Bone marrow (tissue), 2 donors: ENCODE results near the gene ARHGAP29.
A peak's percentile ranks its signal among the peaks of the same experiment; 100 is the strongest.

Experiments used
- DNase-seq, 2 donors: peaks; one replicate each; lab custom pipeline; 2025; lab: John Stamatoyannopoulos, UW

ARHGAP29 gene, protein sequence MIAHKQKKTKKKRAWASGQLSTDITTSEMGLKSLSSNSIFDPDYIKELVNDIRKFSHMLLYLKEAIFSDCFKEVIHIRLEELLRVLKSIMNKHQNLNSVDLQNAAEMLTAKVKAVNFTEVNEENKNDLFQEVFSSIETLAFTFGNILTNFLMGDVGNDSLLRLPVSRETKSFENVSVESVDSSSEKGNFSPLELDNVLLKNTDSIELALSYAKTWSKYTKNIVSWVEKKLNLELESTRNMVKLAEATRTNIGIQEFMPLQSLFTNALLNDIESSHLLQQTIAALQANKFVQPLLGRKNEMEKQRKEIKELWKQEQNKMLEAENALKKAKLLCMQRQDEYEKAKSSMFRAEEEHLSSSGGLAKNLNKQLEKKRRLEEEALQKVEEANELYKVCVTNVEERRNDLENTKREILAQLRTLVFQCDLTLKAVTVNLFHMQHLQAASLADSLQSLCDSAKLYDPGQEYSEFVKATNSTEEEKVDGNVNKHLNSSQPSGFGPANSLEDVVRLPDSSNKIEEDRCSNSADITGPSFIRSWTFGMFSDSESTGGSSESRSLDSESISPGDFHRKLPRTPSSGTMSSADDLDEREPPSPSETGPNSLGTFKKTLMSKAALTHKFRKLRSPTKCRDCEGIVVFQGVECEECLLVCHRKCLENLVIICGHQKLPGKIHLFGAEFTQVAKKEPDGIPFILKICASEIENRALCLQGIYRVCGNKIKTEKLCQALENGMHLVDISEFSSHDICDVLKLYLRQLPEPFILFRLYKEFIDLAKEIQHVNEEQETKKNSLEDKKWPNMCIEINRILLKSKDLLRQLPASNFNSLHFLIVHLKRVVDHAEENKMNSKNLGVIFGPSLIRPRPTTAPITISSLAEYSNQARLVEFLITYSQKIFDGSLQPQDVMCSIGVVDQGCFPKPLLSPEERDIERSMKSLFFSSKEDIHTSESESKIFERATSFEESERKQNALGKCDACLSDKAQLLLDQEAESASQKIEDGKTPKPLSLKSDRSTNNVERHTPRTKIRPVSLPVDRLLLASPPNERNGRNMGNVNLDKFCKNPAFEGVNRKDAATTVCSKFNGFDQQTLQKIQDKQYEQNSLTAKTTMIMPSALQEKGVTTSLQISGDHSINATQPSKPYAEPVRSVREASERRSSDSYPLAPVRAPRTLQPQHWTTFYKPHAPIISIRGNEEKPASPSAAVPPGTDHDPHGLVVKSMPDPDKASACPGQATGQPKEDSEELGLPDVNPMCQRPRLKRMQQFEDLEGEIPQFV

DNA sequence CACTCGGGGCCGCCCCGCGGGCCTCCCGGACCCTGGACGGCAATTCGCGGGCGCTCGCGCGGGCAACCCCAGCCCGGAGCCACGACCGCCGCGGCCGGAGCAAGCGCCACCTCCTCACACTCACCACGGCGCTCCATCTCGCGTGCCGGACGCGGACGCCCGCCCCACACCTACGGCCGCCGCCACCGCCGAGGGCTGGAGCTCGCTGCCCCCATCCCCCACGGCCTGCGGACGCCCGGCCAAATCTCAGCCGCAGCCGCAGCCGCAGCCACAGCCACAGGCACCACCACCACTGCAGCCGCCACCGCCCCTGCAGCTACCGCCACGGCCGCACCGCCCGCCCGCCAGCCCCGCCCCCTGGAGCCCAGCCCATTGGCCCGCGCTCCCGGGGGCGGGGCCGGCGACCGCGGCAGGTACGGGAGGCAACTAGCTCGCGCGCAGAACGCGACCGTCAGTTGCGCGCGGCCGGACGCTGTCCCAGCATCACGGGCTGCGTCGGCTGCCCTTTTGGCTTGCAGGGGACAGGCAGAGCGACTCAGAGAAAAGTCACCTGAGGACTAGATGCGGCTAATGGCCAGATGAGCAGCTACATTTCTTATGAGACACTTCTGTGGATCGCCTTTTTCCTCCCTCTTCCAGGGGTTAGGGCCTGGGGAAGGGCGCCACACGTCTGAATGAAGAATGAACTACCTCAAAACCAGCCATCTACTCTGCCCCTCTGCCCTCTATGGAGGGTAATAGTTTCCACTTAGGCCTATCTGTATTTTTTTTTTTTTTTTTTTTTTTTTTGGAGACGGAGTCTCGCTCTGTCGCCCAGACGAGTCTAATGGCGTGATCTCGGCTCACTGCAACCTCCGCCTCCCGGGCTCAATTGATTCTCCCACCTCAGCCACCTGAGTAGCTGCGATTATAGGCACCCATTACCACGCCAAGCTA, at the start of gene ARHGAP29:
ARHGAP29 (minus strand) TSS at position 294 of the 936 bp plus-strand sequence. CDS start 5,973 bp downstream, outside the sequence.
- peak in 1 of 2 donors; percentile 18 for DNase-seq

DNA sequence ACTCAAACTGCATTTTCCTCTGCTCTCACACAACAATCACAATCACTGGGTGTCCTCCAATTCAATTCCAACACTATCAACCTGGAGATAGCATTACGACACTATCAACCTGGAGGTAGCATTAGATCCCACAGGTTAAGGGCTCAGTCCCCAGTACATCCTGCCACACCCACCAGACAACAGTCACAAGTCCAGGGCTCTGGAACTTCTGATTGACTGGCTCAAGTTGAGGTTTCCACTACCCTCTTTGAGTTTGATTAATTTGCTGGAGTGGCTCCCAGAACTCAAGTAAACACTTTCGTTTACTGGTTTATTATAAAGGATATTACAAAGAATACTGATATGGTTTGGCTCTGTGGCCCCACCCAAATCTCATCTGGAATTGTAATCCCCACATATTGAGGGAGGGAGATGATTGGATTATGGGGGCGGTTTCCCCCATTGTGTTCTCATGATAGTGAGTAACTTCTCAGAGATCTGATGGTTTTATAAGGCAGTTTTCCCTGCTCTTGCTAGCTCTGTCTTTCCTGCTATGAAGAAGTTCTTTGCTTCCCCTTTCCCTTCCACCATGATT, 49.6 kb upstream of the ARHGAP29 start:
- no peak for DNase-seq

DNA sequence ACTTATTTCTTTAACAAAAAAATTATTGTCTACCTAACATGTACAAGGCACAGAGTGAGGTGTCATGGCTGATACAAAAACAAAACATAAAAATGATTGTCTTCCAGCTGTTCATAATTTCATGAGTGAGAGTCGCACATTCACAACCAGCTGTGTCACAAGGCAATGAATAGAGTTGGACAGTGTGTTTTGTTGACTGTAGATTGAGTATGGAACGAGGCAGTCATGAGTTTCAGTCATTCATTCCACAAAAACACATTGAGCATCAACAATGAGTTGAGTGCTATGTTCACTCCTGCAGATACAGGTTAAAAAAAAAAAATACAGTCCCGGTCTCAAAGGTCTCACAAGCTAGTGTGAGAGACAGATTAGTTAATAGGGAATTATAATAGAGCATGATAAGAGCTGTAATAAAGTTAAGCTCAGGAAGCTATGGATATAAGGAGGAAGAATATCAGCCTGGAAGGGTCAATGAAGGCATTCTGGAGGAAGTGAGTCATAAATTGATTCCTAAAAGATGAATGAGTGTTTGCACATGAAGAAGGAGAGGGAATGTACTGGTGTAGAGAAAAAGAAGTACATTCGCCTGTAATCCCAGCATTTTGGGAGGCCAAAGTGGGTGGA, 47.8 kb upstream of the ARHGAP29 start:
- no peak for DNase-seq

DNA sequence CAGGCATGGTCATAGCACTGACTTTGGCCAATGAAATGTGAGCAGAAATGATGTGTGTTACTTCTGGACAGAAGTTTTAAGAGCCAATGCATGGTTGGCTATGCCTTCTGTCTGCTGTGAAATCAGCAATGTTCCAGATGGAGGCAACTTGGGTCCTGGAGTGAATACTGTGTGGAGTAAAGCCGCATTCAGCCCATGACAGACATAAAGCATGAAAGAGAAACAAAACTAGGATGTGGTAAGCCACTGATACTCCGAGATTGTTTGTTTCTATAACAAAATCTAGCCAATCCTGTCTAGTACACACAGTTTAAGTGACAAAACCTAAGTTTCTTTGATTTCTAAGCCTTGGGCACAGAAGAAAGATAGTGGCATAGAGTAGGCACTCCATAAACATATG, 47.1 kb upstream of the ARHGAP29 start:
- no peak for DNase-seq

DNA sequence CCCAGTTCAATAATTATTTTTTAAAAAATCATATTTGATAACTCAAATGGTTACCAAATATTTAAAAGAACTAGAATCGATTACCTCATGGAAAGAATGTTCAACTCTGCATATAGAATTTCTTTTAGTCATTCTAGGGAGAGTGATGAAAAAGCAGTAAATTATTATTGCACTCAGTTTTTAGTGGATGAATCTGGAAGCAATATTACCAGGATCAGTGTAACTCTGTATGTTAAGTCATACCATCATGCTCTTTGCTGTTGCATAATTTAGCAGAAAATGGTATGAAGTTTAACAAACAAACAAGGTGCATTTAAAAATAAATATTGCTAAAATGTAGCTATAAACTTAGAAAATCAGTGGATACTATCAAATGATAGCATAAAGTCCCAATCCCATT, 46.1 kb upstream of the ARHGAP29 start:
- no peak for DNase-seq

DNA sequence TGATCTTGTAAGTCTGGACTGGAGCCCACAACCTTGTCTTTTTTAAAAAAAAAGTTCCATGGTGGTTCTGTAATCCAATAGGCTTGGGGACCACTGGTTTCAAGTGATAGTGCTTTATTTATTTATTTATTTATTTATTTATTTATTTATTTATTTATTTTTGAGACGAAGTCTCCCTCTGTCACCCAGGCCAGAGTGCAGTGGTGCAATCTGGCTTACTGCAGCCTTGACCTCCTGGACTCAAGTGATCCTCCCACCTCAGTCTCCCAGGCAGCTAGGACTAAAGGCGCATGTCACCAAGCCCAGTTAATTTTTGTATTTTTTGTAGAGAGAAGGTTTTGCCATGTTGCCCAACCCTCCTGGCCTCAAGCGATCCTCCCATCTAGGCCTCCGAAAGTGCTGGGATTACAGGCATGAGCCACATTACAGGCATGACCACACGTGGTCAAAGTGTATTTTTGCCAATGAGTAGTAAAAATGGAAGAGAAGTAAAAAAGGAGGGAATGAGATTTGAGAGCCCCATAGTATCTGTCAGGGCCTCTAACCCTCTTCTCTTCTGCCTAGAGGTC, 44.8 kb upstream of the ARHGAP29 start:
- DNase-seq = no peak

DNA sequence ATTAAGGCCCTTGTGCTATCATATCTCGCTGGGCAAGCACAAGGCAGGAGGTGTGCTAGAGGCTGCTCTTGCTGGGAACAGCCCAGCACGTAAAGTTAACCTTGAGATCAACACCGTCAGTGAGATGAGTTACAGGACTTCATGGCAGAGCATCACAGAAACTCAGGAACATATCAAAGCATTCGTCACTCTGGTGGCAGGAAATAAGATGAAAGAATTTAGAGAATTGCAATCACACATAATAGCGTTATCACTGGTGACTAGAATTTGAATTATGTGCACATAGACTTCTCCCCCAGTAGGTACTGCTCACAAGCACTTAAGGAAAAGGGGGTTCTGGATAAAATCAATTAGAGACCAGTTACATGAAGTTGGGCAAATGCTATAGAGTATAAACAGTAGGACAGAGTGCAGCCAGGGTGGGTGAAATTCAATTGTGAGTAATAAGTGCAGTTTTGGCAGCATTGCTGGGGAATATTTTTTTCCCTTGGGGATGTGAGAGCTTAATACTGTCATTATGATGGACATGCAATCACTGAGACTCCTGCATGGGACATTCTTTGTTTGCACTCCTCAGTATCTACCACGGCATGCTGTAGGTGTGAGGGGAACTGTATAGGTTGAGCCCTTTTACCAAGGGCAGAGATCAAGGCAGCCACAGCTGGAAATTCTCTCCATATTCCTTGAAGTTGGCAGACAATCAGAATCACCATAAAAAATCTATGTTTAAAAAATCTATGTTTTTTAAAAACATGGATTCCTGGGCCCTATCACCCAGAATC, 44.2 kb upstream of the ARHGAP29 start:
- DNase-seq = no peak

DNA sequence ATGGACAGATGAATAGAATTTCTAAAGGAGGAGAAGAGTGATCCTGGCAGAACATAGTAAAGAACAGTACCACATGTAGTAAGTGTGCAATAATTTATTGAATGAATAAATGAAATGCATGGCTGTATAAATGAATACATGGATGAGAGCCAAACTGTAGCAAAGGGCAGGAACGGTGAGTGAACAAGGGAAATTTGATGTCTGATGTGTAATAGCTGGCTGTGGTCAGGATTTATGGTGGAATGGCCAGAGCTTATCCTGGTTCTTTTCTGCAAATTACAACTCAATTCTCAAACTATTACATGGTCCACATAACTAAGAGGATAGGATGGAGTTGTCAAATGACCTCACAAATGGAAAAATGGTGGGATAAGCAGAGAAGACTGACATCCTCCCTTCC, 43.2 kb upstream of the ARHGAP29 start:
- DNase-seq = no peak

DNA sequence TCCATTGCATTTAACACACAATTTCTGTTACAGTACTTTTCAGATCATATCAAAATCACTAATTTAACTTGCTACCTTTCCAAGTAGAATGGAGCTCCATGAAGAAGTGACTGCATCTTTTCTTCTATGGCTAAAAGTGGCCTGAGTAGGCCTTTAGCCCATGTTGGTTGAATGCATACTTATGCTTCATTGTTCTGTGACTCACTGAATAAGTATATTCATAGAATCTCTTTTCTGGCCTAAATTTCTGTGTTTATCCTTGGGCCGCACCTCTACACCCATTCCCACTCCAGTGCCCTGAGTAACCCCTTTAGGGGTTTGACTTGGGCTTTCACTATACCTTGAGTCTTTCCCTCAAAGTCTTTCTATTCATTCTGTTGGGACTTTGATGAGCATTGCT, 42.1 kb upstream of the ARHGAP29 start:
- no peak for DNase-seq

DNA sequence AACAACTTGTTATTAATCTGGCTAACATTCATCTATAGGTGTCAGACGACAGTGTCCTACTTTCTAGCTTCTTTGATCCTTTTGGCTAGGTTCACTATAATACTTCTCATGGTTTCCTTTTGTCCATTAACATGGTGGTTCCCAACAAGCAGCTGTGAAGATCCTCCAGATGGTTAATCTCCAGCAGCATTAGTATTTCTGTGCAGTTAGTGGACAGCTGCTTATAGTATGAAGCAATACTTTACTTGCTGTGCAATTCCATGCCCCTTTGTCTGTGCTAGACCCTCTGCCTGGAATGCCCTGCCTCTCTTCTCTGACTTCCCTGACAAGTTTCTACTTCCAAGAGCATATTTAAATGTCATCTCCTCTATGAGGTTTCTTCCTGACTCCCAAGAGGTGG, 41.7 kb upstream of the ARHGAP29 start:
- DNase-seq = no peak

DNA sequence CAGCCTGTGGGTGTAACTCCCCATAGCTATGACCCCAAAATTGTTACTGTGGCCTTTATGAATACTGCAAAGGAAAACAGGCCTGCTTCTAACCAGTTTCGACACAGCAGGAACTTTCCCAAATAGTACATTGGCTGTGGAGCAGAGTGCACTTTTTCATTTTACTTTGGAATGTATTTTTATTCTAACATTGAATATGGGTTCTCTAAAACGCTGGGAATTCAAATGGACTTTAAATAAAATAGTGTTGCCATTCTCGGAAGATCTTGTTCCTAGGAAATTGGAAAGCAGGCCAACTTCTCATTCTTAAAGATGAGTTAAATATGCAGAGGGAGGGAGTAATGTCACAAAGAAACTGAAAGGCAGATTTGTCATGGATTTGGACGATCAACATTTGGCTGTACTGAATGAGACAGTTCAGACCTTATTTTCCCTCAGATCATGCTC, 39.6 kb upstream of the ARHGAP29 start:
- no peak for DNase-seq

DNA sequence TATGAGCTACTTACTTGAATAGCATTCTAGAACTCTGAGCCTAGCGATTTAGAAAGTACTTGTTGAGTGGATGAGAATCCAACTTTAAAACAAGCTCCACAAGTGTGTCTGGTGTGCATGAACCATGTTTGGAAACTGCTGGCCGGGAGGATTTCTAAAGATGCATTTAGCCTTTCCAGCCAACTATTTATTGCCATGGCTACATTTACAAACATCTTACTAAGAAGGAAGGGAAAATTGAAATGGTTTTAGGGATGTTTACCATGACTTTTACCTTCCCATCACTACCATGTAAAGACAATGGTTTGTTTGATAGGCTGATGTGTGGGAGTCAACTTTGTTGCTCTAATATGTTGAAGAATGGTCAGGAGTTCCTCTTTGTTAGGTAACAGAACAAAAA, 37.7 kb upstream of the ARHGAP29 start:
- DNase-seq = no peak

DNA sequence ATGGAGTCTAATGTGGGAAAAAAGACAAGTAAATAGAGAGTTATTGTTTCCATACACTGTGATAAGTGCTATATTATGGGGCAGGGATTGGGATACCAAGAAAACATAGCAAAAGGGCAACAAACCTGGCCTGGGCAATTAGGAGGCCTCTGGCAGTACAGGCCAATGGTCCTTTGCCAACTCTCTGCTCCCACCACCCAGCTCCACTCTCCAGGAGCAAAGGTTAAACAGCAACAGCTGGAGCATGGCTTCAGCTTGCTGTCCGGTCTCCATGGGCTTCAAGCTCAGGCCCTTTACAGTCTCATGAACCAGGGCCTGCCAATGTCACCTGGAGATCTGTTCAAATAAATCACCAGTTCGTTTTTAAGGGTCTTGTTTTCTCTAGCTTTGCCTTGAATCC, 37.2 kb upstream of the ARHGAP29 start:
- DNase-seq = no peak

DNA sequence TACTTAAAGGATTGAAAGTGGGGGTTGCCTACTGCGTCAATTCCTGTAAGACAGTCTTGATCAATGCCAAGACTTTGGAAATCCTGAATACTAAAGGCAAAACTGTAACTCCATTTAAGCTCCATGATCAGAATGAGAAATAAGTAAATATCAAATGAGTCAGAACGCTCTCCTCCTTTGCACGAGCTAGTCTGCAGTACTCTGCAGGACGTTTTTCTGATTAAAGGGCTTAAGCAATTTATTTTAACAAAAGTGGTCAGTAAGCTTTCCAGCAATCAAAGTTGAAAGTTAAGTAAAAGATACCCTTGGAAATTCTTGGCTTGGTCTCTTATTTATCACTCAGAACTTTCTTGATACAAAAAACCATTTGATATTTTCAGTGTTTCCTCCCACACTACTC, 35.7 kb upstream of the ARHGAP29 start:
- DNase-seq = no peak

DNA sequence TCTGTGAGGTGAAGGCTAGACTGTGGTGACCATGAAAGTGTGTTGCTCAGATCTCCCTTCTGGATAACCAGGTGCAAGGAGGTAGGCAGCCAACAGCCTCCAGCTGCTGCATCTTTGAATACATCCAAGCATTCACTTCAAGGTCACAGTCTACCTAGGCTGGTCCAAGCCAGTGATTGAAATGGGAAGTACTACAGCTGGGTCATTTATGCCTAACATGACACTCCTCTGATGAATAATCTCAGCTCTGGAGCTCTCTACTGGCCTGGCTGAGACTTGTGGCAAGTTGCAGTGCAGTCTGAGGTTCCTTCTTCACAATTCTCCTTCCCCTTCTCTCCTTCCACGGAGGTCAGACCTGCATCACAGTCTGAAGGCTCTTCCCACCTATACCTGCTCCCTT, 35.0 kb upstream of the ARHGAP29 start:
- DNase-seq = no peak

DNA sequence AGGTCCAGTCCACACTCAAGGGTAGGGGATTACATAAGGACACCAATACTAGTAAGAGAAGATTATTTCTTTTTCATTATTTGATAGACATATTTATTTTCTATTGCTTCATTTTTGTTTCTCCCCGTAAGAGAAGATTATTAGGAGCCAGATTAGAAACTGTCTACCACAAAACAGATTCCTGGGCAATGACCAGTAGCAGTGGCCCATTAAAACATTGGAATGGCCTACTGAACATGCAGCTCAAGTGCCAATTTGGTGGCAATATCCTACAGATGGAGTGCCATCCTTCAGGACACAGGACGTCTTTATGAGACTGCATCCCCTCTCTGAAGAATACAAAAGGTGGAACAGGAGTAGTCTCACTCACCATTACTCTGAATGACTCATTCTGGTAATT, 34.0 kb upstream of the ARHGAP29 start:
- no peak for DNase-seq

DNA sequence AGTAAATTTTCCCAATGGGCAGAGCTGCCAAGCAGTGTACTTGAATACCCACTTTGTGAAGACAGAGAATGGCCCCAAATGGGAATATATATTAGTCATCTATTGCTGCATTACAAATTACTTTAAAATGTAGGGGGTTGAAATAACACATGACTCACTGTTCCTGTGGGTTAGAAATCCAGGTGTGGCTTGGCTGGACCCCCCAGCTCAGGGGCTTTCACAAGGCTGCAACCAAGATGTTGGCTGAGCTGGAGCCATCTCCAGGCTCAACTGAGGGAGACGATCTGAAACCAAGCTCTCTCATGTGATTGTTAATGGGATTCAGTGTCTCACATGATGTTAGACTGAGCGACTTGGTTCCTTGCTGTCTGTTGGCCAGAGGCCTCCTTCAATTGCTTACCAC, 33.4 kb upstream of the ARHGAP29 start:
- no peak for DNase-seq

DNA sequence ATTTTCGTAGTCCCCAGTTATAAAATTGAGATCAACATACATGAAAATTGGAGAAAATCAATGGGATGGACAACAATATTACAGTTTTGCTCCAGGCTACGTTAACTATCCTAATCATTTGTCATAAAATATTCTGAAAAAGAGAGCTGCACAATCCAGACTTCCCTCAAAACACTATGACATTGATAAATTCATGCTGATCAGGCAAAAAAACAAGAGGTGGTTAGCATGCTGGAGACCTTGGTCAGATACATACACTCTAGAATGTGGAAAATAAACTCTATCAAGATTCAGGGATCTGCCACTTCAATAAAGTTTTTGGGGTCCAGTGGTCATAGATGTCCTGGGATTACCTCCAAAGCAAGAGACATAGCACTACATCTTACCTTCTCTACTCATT, 32.5 kb upstream of the ARHGAP29 start:
- DNase-seq = no peak

DNA sequence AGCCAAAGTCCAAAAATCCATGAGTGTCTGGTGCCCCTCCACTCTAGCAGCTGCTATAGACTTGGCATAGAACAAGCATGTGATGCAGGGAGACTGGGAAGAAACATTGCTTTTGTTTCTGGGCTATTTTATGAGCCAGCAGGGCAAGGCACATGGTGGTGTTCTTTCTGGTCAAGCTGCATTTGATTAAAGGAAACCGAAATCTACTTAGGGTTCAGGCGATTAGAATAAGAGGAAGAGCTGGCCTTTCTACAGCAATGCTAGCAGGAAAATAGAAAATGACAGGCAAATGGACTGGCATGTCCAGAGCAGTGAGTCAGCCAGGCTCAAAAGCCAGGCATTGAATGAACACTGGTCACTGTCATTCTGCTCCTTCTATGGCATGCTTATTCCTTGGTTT, 28.5 kb upstream of the ARHGAP29 start:
- DNase-seq = no peak
